SK-N-SH (cell line): ENCODE results near the gene LTBP2. TPM values are rescaled to one million over a fixed set of nuclear protein-coding genes. Genes with fewer than 3 reads are reported as not detected.
A peak's percentile ranks its signal among the peaks of the same experiment; 100 is the strongest.

ENCODE experiments used
- CTCF ChIA-PET: fragments of 300-600, 350-600 bp; formaldehyde crosslinking; extraction: SDS; loops from one replicate; lab custom pipeline; 2021; lab: Yijun Ruan, JAX
- POLR2A ChIA-PET: fragments of 350-600 bp; sonication (Branson Sonifier 250); formaldehyde crosslinking; extraction: SDS; loops from one replicate; lab custom pipeline; 2020; ENCODE audit warnings: antibody characterized with exemption, inconsistent platforms; lab: Yijun Ruan, JAX
- DNase-seq: peaks from one replicate; pipeline ENCODE4 v3.0.0; 2012
- H2AFZ ChIP-seq: fragments of 200-600 bp; sonication (generic); 2 replicates; pipeline ENCODE4 v1.8.1; 2016; ENCODE audit warnings: antibody characterized with exemption, mild to moderate bottlenecking, low read depth
- H3F3A ChIP-seq: fragments of 200-600 bp; sonication (generic); replicated peaks from 2 replicates; pipeline ENCODE3; 2016; ENCODE audit warnings: antibody characterized with exemption, mild to moderate bottlenecking; ENCODE audit not compliant: insufficient read depth
- H3K27ac ChIP-seq, 2 experiments: fragments of 200-500 bp in 1 of 2; fragments of 200-600 bp in 1 of 2; sonication (Bioruptor generic) in 1 of 2; sonication (generic), shearing (Covaris generic) in 1 of 2; 2 replicates each; pipeline versions ENCODE4 v1.5.1 to v1.6.1; 2014 to 2016; ENCODE audit warnings: low read depth in 2 of 2, inconsistent platforms in 1 of 2, low read length in 1 of 2, mild to moderate bottlenecking in 1 of 2, mixed read lengths in 1 of 2
- H3K27me3 ChIP-seq: fragments of 200-600 bp; sonication (generic), shearing (Covaris generic); 2 replicates; pipeline ENCODE4 v1.6.1; 2016; ENCODE audit warnings: mixed run types; ENCODE audit not compliant: insufficient read depth
- H3K36me3 ChIP-seq, 2 experiments: fragments of 200-500 bp in 1 of 2; fragments of 200-600 bp in 1 of 2; sonication (Bioruptor generic) in 1 of 2; sonication (generic) in 1 of 2; replicated peaks in 1 of 2; 2 replicates each; pipeline versions ENCODE3 to v1.5.1; 2014 to 2016; ENCODE audit warnings: low read length in 1 of 2, mild to moderate bottlenecking in 1 of 2; ENCODE audit not compliant: insufficient read depth in 2 of 2, control insufficient read depth in 1 of 2
- H3K4me1 ChIP-seq, 2 experiments: fragments of 200-500 bp in 1 of 2; fragments of 200-600 bp in 1 of 2; sonication (Bioruptor generic) in 1 of 2; sonication (generic), shearing (Covaris generic) in 1 of 2; 2 replicates each; pipeline versions ENCODE4 v1.5.1 to v1.6.1; 2014 to 2016; ENCODE audit warnings: low read depth in 1 of 2, low read length in 1 of 2, mixed run types in 1 of 2; ENCODE audit not compliant: insufficient read depth in 2 of 2, control insufficient read depth in 1 of 2
- H3K4me2 ChIP-seq: fragments of 200-600 bp; sonication (generic), shearing (Covaris generic); 2 replicates; pipeline ENCODE4 v1.6.1; 2017; ENCODE audit warnings: mixed run types
- H3K4me3 ChIP-seq, 2 experiments: fragments of 200-500 bp in 1 of 2; fragments of 200-600 bp in 1 of 2; sonication (Bioruptor generic) in 1 of 2; sonication (generic), shearing (Covaris generic) in 1 of 2; 2 replicates each; pipeline versions ENCODE4 v1.5.1 to v1.8.1; 2014 to 2016; ENCODE audit warnings: low read depth in 2 of 2, inconsistent platforms in 1 of 2, low read length in 1 of 2, mild to moderate bottlenecking in 1 of 2, mixed read lengths in 1 of 2, moderate library complexity in 1 of 2
- H3K79me2 ChIP-seq: fragments of 200-600 bp; sonication (generic); 2 replicates; pipeline ENCODE4 v1.8.1; 2017; ENCODE audit warnings: mild to moderate bottlenecking; ENCODE audit not compliant: insufficient read depth
- H3K9ac ChIP-seq: fragments of 200-600 bp; sonication (generic); 2 replicates; pipeline ENCODE4 v1.6.1; 2017; ENCODE audit warnings: mixed run types
- H3K9me2 ChIP-seq: fragments of 200-600 bp; sonication (generic); 2 replicates; pipeline ENCODE4 v1.6.1; 2017; ENCODE audit warnings: mixed run types
- H3K9me3 ChIP-seq: fragments of 200-600 bp; sonication (generic); 2 replicates; pipeline ENCODE4 v1.6.1; 2017; ENCODE audit warnings: mixed run types, mild to moderate bottlenecking, moderate library complexity
- H4K20me1 ChIP-seq: fragments of 200-600 bp; sonication (generic); 2 replicates; pipeline ENCODE4 v1.6.1; 2017; ENCODE audit warnings: mild to moderate bottlenecking, mixed run types; ENCODE audit not compliant: insufficient read depth
- CHD2 ChIP-seq: fragments of 150-350 bp; IDR thresholded peaks from 2 replicates; pipeline ENCODE4 v1.6.1; 2018; ENCODE audit warnings: low read length; ENCODE audit not compliant: partially characterized antibody
- EP300 ChIP-seq, 2 experiments: IDR thresholded peaks; 2 replicates each; pipeline versions ENCODE4 v1.4.0 to v1.6.1; 2012; ENCODE audit warnings: borderline replicate concordance in 1 of 2, low read depth in 1 of 2, low read length in 1 of 2
- FOSL2 ChIP-seq: IDR thresholded peaks from 2 replicates; pipeline ENCODE4 v1.4.0; 2012; ENCODE audit warnings: low read depth, mild to moderate bottlenecking, moderate library complexity, borderline replicate concordance
- FOXJ3 ChIP-seq: sonication (generic); formaldehyde crosslinking; IDR thresholded peaks from 2 replicates; pipeline ENCODE4 v1.5.1; 2020; ENCODE audit warnings: mild to moderate bottlenecking, missing genetic modification reagents
- GATA2 ChIP-seq: sonication (generic); formaldehyde crosslinking; IDR thresholded peaks from 2 replicates; pipeline ENCODE4 v1.5.0; 2020; ENCODE audit warnings: mild to moderate bottlenecking, missing genetic modification reagents
- MXI1 ChIP-seq: IDR thresholded peaks from 2 replicates; pipeline ENCODE4 v1.6.1; 2012; ENCODE audit warnings: mild to moderate bottlenecking, low read depth, low read length, improper control_type of control experiment
- NRF1 ChIP-seq: IDR thresholded peaks from 2 replicates; pipeline ENCODE4 v1.6.1; 2012; ENCODE audit warnings: low read depth, mild to moderate bottlenecking, low read length
- POLR2AphosphoS5 ChIP-seq: IDR thresholded peaks from 2 replicates; pipeline ENCODE4 v1.6.1; 2012; ENCODE audit warnings: low read depth, low read length
- RAD21 ChIP-seq: IDR thresholded peaks from 2 replicates; pipeline ENCODE4 v1.6.1; 2012; ENCODE audit warnings: mild to moderate bottlenecking, low read length
- RCOR1 ChIP-seq: fragments of 150-350 bp; IDR thresholded peaks from 2 replicates; pipeline ENCODE4 v1.6.1; 2017; ENCODE audit warnings: antibody characterized with exemption, low read length
- SMC3 ChIP-seq: IDR thresholded peaks from 2 replicates; pipeline ENCODE4 v1.6.1; 2012; ENCODE audit warnings: low read depth, low read length, improper control_type of control experiment
- YY1 ChIP-seq: IDR thresholded peaks from 2 replicates; pipeline ENCODE4 v1.4.0; 2012; ENCODE audit warnings: low read depth, mild to moderate bottlenecking
- WGBS: methylation state at CpG from one replicate; pipeline ENCODE4 v1.1.6; 2017; ENCODE audit warnings: low lambda C conversion rate; 5-methylcytosine and 5-hydroxymethylcytosine counted together
- polyA plus RNA-seq, 3 experiments: library from polyadenylated mRNA; depleted of rRNA; stranded (reverse); fragments of >200 nt; gene quantifications; 2 replicates each; pipeline ENCODE4 v1.2.3, GENCODE V29; 2012
- TF ChIP-seq, protein P1 (sequence below): IDR thresholded peaks from 2 replicates; pipeline ENCODE4 v1.4.0; 2012; ENCODE audit warnings: low read depth, borderline replicate concordance
- TF ChIP-seq, protein P2 (sequence below): fragments of 150-350 bp; IDR thresholded peaks from 2 replicates; pipeline ENCODE4 v1.6.1; 2016; ENCODE audit warnings: mild to moderate bottlenecking, low read depth, low read length
- TF ChIP-seq, protein P3 (sequence below): IDR thresholded peaks from 2 replicates; pipeline ENCODE4; 2012

LTBP2 gene
- polyA plus RNA-seq, 1 of the 3 experiments (the other 2 are of a cell fraction), result 58.8 TPM

DNA sequence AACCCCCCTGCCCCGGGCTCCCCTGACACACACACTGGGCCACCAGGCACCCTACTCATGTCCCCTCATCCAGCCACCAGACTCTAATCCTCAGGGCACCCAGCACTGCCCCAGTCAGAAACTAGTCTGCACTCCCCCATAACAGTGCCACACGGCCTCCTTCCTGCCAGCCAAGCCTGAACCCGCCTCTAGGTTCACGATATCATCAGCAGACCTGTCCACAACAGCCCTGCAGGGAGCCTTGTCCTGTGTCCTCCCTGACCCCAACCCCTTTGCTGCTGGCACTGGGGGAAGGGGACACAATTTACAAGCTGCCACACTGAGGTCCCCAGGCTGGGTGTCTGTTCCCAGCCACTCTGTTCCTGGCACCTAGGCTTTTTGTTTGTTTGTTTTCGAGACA, 33.6 kb downstream of the LTBP2 start:
- no peak overlapping the region for H3K9ac ChIP-seq
- peak; percentile 83 for DNase-seq
- H3K4me3 ChIP-seq, result no peak overlapping the region
- no peak overlapping the region for H3K4me2 ChIP-seq
- no peak overlapping the region for H2AFZ ChIP-seq
- H3K79me2 ChIP-seq, result peaks cover 98% of the 10 kb centered on the region
- peaks cover 2 to 23% of the 10 kb centered on the region in 2 experiments for H3K36me3 ChIP-seq
- peaks cover 58% of the 10 kb centered on the region for H3F3A ChIP-seq
- WGBS, result 84% methylated on average over 5 of the region's 5 CpGs
- ChIA-PET POLR2A (interaction anchor here (0.6 kb wide), 1 partner anchor 699 kb away, joined by 3 read pairs; no protein-coding TSS in a partner anchor), CTCF (interaction anchor here (0.9 kb wide), 1 partner anchor 9 kb away, joined by 3 read pairs; no protein-coding TSS in a partner anchor)
- H3K4me1 ChIP-seq, result peaks cover 38 to 72% of the 10 kb centered on the region in 2 experiments
- no peaks in the 10 kb centered on the region for H3K27me3 ChIP-seq
- H3K9me3 ChIP-seq, result no peaks in the 10 kb centered on the region
- peak overlapping the region; percentile 73 to 86; a peak in 3 of 4 replicates for H3K27ac ChIP-seq
- no peaks in the 10 kb centered on the region for H3K9me2 ChIP-seq
- peaks cover 2% of the 10 kb centered on the region; the same call in 1 of the 2 replicates for H4K20me1 ChIP-seq
- no peak for TF ChIP-seq MXI1
- TF ChIP-seq, protein P1, sequence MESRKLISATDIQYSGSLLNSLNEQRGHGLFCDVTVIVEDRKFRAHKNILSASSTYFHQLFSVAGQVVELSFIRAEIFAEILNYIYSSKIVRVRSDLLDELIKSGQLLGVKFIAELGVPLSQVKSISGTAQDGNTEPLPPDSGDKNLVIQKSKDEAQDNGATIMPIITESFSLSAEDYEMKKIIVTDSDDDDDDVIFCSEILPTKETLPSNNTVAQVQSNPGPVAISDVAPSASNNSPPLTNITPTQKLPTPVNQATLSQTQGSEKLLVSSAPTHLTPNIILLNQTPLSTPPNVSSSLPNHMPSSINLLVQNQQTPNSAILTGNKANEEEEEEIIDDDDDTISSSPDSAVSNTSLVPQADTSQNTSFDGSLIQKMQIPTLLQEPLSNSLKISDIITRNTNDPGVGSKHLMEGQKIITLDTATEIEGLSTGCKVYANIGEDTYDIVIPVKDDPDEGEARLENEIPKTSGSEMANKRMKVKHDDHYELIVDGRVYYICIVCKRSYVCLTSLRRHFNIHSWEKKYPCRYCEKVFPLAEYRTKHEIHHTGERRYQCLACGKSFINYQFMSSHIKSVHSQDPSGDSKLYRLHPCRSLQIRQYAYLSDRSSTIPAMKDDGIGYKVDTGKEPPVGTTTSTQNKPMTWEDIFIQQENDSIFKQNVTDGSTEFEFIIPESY, result no peak
- TF ChIP-seq RAD21, result peak; percentile 20; the same call in 1 of the 2 replicates
- peak in 1 of 2 experiments; percentile 92; a peak in 2 of 4 replicates for TF ChIP-seq EP300 (IDR thresholded peaks at IDR 0.05; ENCODE audit: borderline replicate concordance in 1 of 2, low read depth in 1 of 2, low read length in 1 of 2)
- TF ChIP-seq CHD2, result peak; percentile 82
- TF ChIP-seq, protein P2, sequence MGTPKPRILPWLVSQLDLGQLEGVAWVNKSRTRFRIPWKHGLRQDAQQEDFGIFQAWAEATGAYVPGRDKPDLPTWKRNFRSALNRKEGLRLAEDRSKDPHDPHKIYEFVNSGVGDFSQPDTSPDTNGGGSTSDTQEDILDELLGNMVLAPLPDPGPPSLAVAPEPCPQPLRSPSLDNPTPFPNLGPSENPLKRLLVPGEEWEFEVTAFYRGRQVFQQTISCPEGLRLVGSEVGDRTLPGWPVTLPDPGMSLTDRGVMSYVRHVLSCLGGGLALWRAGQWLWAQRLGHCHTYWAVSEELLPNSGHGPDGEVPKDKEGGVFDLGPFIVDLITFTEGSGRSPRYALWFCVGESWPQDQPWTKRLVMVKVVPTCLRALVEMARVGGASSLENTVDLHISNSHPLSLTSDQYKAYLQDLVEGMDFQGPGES, result no peak
- peak; percentile 91 for TF ChIP-seq FOXJ3 (CRISPR knock-in tag)
- peak; percentile 74 for TF ChIP-seq RCOR1
- no peak for TF ChIP-seq NRF1
- TF ChIP-seq GATA2 (CRISPR knock-in tag), result peak; percentile 92

DNA sequence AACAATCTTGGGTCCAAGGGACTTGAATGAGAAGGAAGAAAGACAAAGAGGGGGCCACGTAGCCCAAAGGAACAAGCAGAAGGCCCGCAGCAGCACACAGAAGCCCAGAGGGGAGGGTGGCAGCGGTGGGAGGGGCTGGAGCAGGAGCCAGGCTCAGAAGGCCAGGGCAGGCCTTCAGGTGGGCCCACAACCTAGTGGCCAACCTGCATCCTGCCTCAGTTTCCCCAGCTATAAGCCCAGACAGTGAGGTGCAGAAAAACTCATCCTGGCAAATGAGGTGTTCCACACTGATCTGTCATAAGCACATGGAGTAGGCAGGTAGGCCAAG, 34.1 kb downstream of the LTBP2 start:
- H3K27ac ChIP-seq, result peak overlapping the region; percentile 86 to 97; a peak in 3 of 4 replicates
- H3K9ac ChIP-seq, result no peak overlapping the region
- H2AFZ ChIP-seq, result no peak overlapping the region
- H3K79me2 ChIP-seq, result peaks cover 94% of the 10 kb centered on the region
- no peak overlapping the region for H3K4me3 ChIP-seq
- no peaks in the 10 kb centered on the region for H4K20me1 ChIP-seq
- POLR2A ChIA-PET, result interaction anchor here (0.6 kb wide), 1 partner anchor 700 kb away, joined by 3 read pairs; no protein-coding TSS in a partner anchor
- CTCF ChIA-PET, result interaction anchor here (0.9 to 2.3 kb wide), 4 partner anchors 26 to 35 kb away, joined by 3 to 6 read pairs (median 4); partner anchors contain the start of gene LTBP2
- H3K4me2 ChIP-seq, result no peak overlapping the region
- 96% methylated on average over 3 of the region's 3 CpGs for WGBS
- no peaks in the 10 kb centered on the region for H3K9me3 ChIP-seq
- H3K4me1 ChIP-seq, result peaks cover 39 to 72% of the 10 kb centered on the region in 2 experiments
- H3K9me2 ChIP-seq, result no peaks in the 10 kb centered on the region
- H3F3A ChIP-seq, result peaks cover 59% of the 10 kb centered on the region
- TF ChIP-seq, protein P3, sequence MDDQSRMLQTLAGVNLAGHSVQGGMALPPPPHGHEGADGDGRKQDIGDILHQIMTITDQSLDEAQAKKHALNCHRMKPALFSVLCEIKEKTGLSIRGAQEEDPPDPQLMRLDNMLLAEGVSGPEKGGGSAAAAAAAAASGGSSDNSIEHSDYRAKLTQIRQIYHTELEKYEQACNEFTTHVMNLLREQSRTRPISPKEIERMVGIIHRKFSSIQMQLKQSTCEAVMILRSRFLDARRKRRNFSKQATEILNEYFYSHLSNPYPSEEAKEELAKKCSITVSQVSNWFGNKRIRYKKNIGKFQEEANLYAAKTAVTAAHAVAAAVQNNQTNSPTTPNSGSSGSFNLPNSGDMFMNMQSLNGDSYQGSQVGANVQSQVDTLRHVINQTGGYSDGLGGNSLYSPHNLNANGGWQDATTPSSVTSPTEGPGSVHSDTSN, result no peak
- TF ChIP-seq POLR2AphosphoS5, result no peak
- no peak for TF ChIP-seq MXI1
- TF ChIP-seq SMC3, result no peak
- no peak for TF ChIP-seq FOXJ3 (CRISPR knock-in tag)
- TF ChIP-seq FOSL2, result no peak
- no peak for TF ChIP-seq YY1
- peaks cover 2 to 18% of the 10 kb centered on the region in 2 experiments for H3K36me3 ChIP-seq
- no peaks in the 10 kb centered on the region for H3K27me3 ChIP-seq
- no peak for DNase-seq
